Neural progenitor cell (in vitro differentiated cells): ENCODE measurements around the gene LYPD6B.

ENCODE experiments used
- EZH2 ChIP-seq: fragments of 200-600 bp; sonication (generic); IDR thresholded peaks from 2 replicates; pipeline ENCODE4 v1.6.1; 2017; ENCODE audit warnings: antibody characterized with exemption, mild to moderate bottlenecking, moderate library complexity
- EZH2phosphoT487 ChIP-seq: fragments of 200-600 bp; sonication (generic); IDR thresholded peaks from 2 replicates; pipeline ENCODE4 v1.6.1; 2017; ENCODE audit warnings: antibody characterized with exemption
- TF ChIP-seq, protein P1 (sequence below): fragments of 200-600 bp; sonication (generic); IDR thresholded peaks from 2 replicates; pipeline ENCODE4 v1.5.1; 2017; ENCODE audit warnings: antibody characterized with exemption, mild to moderate bottlenecking

DNA sequence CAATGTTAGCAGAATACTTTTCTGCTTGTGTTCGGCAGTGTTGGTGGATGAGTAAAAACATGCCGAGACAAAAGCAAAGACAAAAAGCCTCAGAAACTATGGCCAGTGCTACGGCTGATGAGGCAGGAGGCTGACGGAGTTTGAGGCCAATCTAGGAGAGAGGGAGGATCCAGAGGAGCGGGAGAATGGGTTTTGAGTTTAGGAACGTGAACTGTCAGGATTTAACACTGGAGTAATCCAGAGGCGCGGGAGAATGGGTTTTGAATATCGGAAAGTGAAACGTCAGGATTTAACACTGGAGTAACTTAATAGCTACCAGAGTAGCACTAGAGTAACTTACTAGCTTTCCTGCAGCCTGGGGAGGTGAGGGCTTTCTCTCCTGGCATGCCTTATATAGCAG lies 37.4 kb downstream of the LYPD6B start:
- TF ChIP-seq, protein P1, sequence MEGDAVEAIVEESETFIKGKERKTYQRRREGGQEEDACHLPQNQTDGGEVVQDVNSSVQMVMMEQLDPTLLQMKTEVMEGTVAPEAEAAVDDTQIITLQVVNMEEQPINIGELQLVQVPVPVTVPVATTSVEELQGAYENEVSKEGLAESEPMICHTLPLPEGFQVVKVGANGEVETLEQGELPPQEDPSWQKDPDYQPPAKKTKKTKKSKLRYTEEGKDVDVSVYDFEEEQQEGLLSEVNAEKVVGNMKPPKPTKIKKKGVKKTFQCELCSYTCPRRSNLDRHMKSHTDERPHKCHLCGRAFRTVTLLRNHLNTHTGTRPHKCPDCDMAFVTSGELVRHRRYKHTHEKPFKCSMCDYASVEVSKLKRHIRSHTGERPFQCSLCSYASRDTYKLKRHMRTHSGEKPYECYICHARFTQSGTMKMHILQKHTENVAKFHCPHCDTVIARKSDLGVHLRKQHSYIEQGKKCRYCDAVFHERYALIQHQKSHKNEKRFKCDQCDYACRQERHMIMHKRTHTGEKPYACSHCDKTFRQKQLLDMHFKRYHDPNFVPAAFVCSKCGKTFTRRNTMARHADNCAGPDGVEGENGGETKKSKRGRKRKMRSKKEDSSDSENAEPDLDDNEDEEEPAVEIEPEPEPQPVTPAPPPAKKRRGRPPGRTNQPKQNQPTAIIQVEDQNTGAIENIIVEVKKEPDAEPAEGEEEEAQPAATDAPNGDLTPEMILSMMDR: no peak
- TF ChIP-seq EZH2phosphoT487: no peak
- TF ChIP-seq EZH2: no peak
